ENCODE data around the gene GPM6B. TPM values are rescaled to one million over a fixed set of nuclear protein-coding genes. Genes with fewer than 3 reads are reported as not detected.

Gene GPM6B
- total RNA-seq, 1 donor from 2014 or later, result 129 TPM

- H3K9me3 Mint-ChIP-seq, result peaks cover 14% of the 10 kb centered on the region
- no peak overlapping the region for H3K27ac Mint-ChIP-seq (ENCODE audit: unreplicated experiment)
- no peak for DNase-seq (ENCODE audit: low read depth, low spot score)
- peaks cover 13% of the 10 kb centered on the region for H3K36me3 Mint-ChIP-seq (ENCODE audit: low read depth)
- H3K4me3 Mint-ChIP-seq, result no peak overlapping the region
- no peaks in the 10 kb centered on the region for H3K27me3 Mint-ChIP-seq (ENCODE audit: low read depth)
- peaks cover 45% of the 10 kb centered on the region for H3K4me1 Mint-ChIP-seq
- TF ChIP-seq CTCF (conservative IDR thresholded peaks at IDR 0.05), result no peak
These were observed 23.2 kb upstream of the GPM6B start for GRCh38 chrX:13840121-13840520.

GRCh38 chrX:13837290-13837745, 20.4 kb upstream of the GPM6B start:
- peak overlapping the region; percentile 86 for H3K4me3 Mint-ChIP-seq
- no peak for TF ChIP-seq CTCF (conservative IDR thresholded peaks at IDR 0.05)
- H3K27me3 Mint-ChIP-seq (ENCODE audit: low read depth), result no peaks in the 10 kb centered on the region
- H3K9me3 Mint-ChIP-seq, result peaks cover 11% of the 10 kb centered on the region
- peaks cover 8% of the 10 kb centered on the region for H3K36me3 Mint-ChIP-seq (ENCODE audit: low read depth)
- peak; percentile 4 for DNase-seq (ENCODE audit: low read depth, low spot score)
- peaks cover 54% of the 10 kb centered on the region for H3K4me1 Mint-ChIP-seq
- peak overlapping the region; percentile 96 for H3K27ac Mint-ChIP-seq (ENCODE audit: unreplicated experiment)

GRCh38 chrX:13836575-13836974, 19.7 kb upstream of the GPM6B start:
- DNase-seq (ENCODE audit: low read depth, low spot score), result no peak
- TF ChIP-seq CTCF (conservative IDR thresholded peaks at IDR 0.05), result no peak
- Mint-ChIP-seq H3K27me3 (ENCODE audit: low read depth) (no peaks in the 10 kb centered on the region), H3K9me3 (peaks cover 4% of the 10 kb centered on the region), H3K36me3 (ENCODE audit: low read depth) (peaks cover 5% of the 10 kb centered on the region), H3K4me1 (peaks cover 54% of the 10 kb centered on the region), H3K27ac (ENCODE audit: unreplicated experiment) (peak overlapping the region; percentile 96), H3K4me3 (peak overlapping the region; percentile 86)

- Mint-ChIP-seq H3K27me3 (ENCODE audit: low read depth) (no peaks in the 10 kb centered on the region), H3K36me3 (ENCODE audit: low read depth) (peaks cover 9% of the 10 kb centered on the region), H3K4me3 (no peak overlapping the region), H3K9me3 (peaks cover 7% of the 10 kb centered on the region), H3K27ac (ENCODE audit: unreplicated experiment) (no peak overlapping the region), H3K4me1 (peaks cover 53% of the 10 kb centered on the region)
- no peak for TF ChIP-seq CTCF (conservative IDR thresholded peaks at IDR 0.05)
- no peak for DNase-seq (ENCODE audit: low read depth, low spot score)
These were observed 18.9 kb upstream of the GPM6B start for GRCh38 chrX:13835825-13836224.

- no peak for TF ChIP-seq CTCF (conservative IDR thresholded peaks at IDR 0.05)
- Mint-ChIP-seq H3K4me1 (peaks cover 41% of the 10 kb centered on the region), H3K9me3 (peaks cover 4% of the 10 kb centered on the region), H3K36me3 (ENCODE audit: low read depth) (peaks cover 10% of the 10 kb centered on the region), H3K4me3 (no peak overlapping the region), H3K27me3 (ENCODE audit: low read depth) (no peaks in the 10 kb centered on the region), H3K27ac (ENCODE audit: unreplicated experiment) (no peak overlapping the region)
- DNase-seq (ENCODE audit: low read depth, low spot score), result no peak
These were observed 17.5 kb upstream of the GPM6B start for GRCh38 chrX:13834355-13834754.

- DNase-seq (ENCODE audit: low read depth, low spot score), result no peak
- Mint-ChIP-seq H3K27me3 (ENCODE audit: low read depth) (no peaks in the 10 kb centered on the region), H3K27ac (ENCODE audit: unreplicated experiment) (no peak overlapping the region), H3K36me3 (ENCODE audit: low read depth) (peaks cover 23% of the 10 kb centered on the region), H3K9me3 (peaks cover 9% of the 10 kb centered on the region), H3K4me1 (peaks cover 25% of the 10 kb centered on the region), H3K4me3 (no peak overlapping the region)
- TF ChIP-seq CTCF (conservative IDR thresholded peaks at IDR 0.05), result no peak
These were observed 13.1 kb upstream of the GPM6B start for GRCh38 chrX:13829983-13830382.
